ENCODE data around the gene SLC9C1. TPM values are rescaled to one million over a fixed set of nuclear protein-coding genes. Genes with fewer than 3 reads are reported as not detected.

Gene SLC9C1
- total RNA-seq, 1 experiment from 2014 or later, result not detected

- POLR2A ChIA-PET (ENCODE audit: low non-redundant PET), result no interaction called here
- Histone ChIP-seq H3K4me3 (ENCODE audit: low read depth, low read length, poor library complexity, severe bottlenecking) (no peak overlapping the region), H3K4me1 (ENCODE audit: insufficient read depth, low read length, poor library complexity, severe bottlenecking) (no peaks in the 10 kb centered on the region), H3K27ac (ENCODE audit: low read depth, low read length, poor library complexity, severe bottlenecking) (no peak overlapping the region), H3K36me3 (ENCODE audit: insufficient read depth, low read length, poor library complexity, severe bottlenecking) (no peaks in the 10 kb centered on the region), H3K27me3 (replicated peaks; ENCODE audit: insufficient read depth, low read depth, low read length, poor library complexity) (no peaks in the 10 kb centered on the region), H3K9me3 (ENCODE audit: low read depth, low read length, poor library complexity, severe bottlenecking) (no peaks in the 10 kb centered on the region)
- no TSS peak for BruUV-seq (replicated peaks)
- no peak for DNase-seq (ENCODE audit: low spot score)
- TF ChIP-seq, protein P1, sequence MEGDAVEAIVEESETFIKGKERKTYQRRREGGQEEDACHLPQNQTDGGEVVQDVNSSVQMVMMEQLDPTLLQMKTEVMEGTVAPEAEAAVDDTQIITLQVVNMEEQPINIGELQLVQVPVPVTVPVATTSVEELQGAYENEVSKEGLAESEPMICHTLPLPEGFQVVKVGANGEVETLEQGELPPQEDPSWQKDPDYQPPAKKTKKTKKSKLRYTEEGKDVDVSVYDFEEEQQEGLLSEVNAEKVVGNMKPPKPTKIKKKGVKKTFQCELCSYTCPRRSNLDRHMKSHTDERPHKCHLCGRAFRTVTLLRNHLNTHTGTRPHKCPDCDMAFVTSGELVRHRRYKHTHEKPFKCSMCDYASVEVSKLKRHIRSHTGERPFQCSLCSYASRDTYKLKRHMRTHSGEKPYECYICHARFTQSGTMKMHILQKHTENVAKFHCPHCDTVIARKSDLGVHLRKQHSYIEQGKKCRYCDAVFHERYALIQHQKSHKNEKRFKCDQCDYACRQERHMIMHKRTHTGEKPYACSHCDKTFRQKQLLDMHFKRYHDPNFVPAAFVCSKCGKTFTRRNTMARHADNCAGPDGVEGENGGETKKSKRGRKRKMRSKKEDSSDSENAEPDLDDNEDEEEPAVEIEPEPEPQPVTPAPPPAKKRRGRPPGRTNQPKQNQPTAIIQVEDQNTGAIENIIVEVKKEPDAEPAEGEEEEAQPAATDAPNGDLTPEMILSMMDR (conservative IDR thresholded peaks at IDR 0.05; ENCODE audit: low read depth, low read length), result no peak
- TF ChIP-seq EZH2 (IDR thresholded peaks at IDR 0.05; ENCODE audit: borderline replicate concordance, low read depth, low read length, poor library complexity, severe bottlenecking), result no peak
- CTCF ChIA-PET, result no interaction called here
- intact Hi-C loops (cut with micrococcal nuclease; ENCODE audit: unreplicated experiment), result no loop called here
Observed at GRCh38 chr3:112230033-112230432, 64.0 kb downstream of the SLC9C1 start.

DNA sequence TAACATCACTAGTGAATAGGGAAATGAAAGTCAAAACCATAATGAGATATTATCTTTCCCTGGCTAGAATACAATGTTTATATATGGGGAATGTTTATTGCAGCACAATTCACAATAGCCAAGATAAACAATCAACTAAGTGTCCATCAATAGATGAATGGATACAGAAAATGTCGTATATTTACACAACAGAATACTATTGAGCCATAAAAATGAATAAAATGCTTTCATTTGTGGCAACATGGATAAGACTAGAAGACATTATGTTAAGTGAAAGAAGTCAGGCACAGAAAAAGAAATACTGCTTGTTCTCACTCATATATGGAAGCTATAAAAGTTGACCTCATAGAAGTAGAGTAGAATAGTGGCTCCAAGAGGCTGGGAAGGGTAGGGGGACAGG is 65.2 kb downstream of the SLC9C1 start:
- Histone ChIP-seq H3K9me3 (ENCODE audit: low read depth, low read length, poor library complexity, severe bottlenecking) (no peaks in the 10 kb centered on the region), H3K27me3 (replicated peaks; ENCODE audit: insufficient read depth, low read depth, low read length, poor library complexity) (no peaks in the 10 kb centered on the region), H3K27ac (ENCODE audit: low read depth, low read length, poor library complexity, severe bottlenecking) (no peak overlapping the region), H3K4me1 (ENCODE audit: insufficient read depth, low read length, poor library complexity, severe bottlenecking) (no peaks in the 10 kb centered on the region), H3K36me3 (ENCODE audit: insufficient read depth, low read length, poor library complexity, severe bottlenecking) (no peaks in the 10 kb centered on the region), H3K4me3 (ENCODE audit: low read depth, low read length, poor library complexity, severe bottlenecking) (no peak overlapping the region)
- ChIA-PET CTCF (no interaction called here), POLR2A (ENCODE audit: low non-redundant PET) (no interaction called here)
- no peak for TF ChIP-seq EZH2 (IDR thresholded peaks at IDR 0.05; ENCODE audit: borderline replicate concordance, low read depth, low read length, poor library complexity, severe bottlenecking)
- TF ChIP-seq, protein P1 (conservative IDR thresholded peaks at IDR 0.05; ENCODE audit: low read depth, low read length), result no peak
- BruUV-seq (replicated peaks), result no TSS peak
- DNase-seq (ENCODE audit: low spot score), result no peak
- intact Hi-C loops (cut with micrococcal nuclease; ENCODE audit: unreplicated experiment), result no loop called here

DNA sequence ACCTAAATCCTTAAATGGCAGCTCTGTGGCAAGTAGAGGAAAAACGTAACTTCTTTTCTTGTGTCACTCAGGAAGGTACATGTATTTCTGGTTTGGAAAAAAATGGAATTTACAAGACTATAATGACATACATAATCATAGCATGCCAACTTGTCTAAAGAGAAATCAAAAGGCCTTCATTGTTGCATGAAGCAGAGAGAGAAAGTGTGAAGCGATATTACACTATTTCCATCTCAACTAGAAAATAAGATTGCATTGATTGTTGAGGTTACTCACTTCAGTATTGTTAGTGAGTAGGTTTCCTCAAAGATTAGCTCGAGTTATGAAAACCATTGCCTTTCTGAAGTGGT is 93.7 kb downstream of the SLC9C1 start:
- H3K27me3 ChIP-seq (replicated peaks; ENCODE audit: insufficient read depth, low read depth, low read length, poor library complexity), result peaks cover 6% of the 10 kb centered on the region
- POLR2A ChIA-PET (ENCODE audit: low non-redundant PET), result no interaction called here
- CTCF ChIA-PET, result no interaction called here
- no peak for DNase-seq (ENCODE audit: low spot score)
- intact Hi-C loops (cut with micrococcal nuclease; ENCODE audit: unreplicated experiment), result no loop called here
- no peaks in the 10 kb centered on the region for H3K36me3 ChIP-seq (ENCODE audit: insufficient read depth, low read length, poor library complexity, severe bottlenecking)
- no peaks in the 10 kb centered on the region for H3K9me3 ChIP-seq (ENCODE audit: low read depth, low read length, poor library complexity, severe bottlenecking)
- H3K4me3 ChIP-seq (ENCODE audit: low read depth, low read length, poor library complexity, severe bottlenecking), result no peak overlapping the region
- H3K4me1 ChIP-seq (ENCODE audit: insufficient read depth, low read length, poor library complexity, severe bottlenecking), result no peaks in the 10 kb centered on the region
- TF ChIP-seq EZH2 (IDR thresholded peaks at IDR 0.05; ENCODE audit: borderline replicate concordance, low read depth, low read length, poor library complexity, severe bottlenecking), result no peak
- TF ChIP-seq, protein P1 (conservative IDR thresholded peaks at IDR 0.05; ENCODE audit: low read depth, low read length), result no peak
- BruUV-seq (replicated peaks), result no TSS peak
- H3K27ac ChIP-seq (ENCODE audit: low read depth, low read length, poor library complexity, severe bottlenecking), result no peak overlapping the region

All from A673 (cell line).